ENCODE results near the gene CDKN2AIPNL.

The CDKN2AIPNL gene

DNA sequence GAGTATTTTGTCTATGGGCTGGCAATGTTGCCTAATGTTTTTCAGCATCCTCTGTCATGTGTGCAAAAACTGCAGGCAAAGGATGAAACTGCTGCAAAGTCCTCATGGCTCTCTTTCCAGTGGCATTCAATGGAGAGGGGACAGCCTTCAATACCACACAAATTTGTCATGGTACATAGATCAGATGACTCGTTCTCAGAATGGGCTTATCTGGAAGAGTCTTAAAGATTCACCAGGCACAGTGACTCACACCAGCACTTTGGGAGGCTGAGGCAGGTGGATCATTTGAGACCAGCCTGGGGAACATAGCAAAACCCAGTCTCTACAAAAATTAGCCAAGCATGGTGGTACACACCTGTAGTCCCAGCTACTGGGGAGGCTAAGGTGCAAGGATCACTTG is 5.3 kb downstream of the CDKN2AIPNL start:
- TF ChIP-seq, protein P1, sequence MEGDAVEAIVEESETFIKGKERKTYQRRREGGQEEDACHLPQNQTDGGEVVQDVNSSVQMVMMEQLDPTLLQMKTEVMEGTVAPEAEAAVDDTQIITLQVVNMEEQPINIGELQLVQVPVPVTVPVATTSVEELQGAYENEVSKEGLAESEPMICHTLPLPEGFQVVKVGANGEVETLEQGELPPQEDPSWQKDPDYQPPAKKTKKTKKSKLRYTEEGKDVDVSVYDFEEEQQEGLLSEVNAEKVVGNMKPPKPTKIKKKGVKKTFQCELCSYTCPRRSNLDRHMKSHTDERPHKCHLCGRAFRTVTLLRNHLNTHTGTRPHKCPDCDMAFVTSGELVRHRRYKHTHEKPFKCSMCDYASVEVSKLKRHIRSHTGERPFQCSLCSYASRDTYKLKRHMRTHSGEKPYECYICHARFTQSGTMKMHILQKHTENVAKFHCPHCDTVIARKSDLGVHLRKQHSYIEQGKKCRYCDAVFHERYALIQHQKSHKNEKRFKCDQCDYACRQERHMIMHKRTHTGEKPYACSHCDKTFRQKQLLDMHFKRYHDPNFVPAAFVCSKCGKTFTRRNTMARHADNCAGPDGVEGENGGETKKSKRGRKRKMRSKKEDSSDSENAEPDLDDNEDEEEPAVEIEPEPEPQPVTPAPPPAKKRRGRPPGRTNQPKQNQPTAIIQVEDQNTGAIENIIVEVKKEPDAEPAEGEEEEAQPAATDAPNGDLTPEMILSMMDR (IDR thresholded peaks at IDR 0.05; ENCODE audit: borderline replicate concordance, insufficient read depth, low read depth, low read length) = no peak
- no peak overlapping the region for H3K4me3 ChIP-seq (ENCODE audit: low read depth, low read length)

DNA sequence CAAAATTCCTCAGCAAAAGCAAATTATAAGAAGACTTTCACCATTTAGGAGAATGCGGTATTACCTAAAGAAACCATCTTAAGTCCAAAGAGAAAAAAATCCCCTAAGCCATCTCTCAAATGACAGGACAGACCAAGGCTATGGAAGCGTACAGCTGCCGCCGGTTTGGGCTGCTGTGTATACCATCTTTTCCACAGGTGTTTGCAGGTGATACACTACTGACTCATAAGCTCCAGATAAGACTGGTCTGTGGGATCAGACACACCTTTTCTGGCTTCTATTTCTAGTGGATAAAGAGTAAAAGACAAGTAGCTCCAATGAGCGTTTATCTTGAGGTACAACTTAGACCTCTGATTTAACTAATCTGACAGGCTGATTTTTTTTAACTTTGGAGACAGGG is 7.7 kb downstream of the CDKN2AIPNL start:
- no peak overlapping the region for H3K4me3 ChIP-seq (ENCODE audit: low read depth, low read length)
- TF ChIP-seq, protein P1 (IDR thresholded peaks at IDR 0.05; ENCODE audit: borderline replicate concordance, insufficient read depth, low read depth, low read length) = no peak

DNA sequence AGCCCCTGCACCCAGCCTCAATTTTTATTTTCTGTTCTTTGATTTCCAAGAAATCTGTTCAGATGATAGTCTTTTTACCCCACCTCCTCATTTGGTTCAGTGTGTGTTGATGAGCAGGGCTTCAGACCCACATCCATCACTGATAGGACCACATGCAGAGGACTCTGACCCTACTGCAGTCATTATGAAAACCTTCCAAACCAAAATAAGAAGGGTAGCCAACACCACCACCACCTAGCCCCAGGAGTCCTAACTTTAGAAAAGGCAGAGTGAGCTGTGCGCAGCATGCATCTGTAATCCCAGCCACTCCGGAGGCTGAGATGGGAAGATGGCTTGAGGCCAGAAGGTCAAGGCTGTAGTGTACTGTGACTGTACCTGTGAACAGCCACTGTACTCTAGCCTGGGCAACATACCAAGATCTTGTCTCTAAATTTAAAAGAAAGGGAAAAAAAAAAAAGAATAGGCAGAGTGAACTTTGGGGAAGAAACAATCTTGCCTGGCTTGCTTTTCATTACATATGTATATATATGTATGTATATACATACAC is 13.0 kb downstream of the CDKN2AIPNL start:
- no peak overlapping the region for H3K4me3 ChIP-seq (ENCODE audit: low read depth, low read length)
- TF ChIP-seq, protein P1 (IDR thresholded peaks at IDR 0.05; ENCODE audit: borderline replicate concordance, insufficient read depth, low read depth, low read length) = no peak

DNA sequence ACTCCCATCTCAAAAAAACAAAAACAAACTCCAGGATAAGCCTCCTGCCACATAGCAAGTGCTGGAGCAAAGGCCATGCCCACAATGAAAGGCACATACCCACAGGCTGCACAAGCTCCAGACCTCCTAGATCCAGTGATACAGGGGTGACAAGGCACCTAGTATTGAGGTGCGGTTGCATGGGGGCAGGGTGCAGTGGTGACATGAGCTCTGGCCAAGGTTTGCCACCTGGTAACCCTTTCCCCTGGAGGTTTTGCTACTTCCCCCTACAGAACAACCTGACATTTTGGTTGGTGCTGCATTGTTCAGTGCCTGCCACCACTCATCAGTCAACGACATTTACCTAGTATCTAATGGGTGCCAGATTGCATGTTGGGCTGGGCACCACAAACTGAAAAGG is 14.5 kb downstream of the CDKN2AIPNL start:
- H3K4me3 ChIP-seq (ENCODE audit: low read depth, low read length) = no peak overlapping the region
- TF ChIP-seq, protein P1 (IDR thresholded peaks at IDR 0.05; ENCODE audit: borderline replicate concordance, insufficient read depth, low read depth, low read length) = no peak

DNA sequence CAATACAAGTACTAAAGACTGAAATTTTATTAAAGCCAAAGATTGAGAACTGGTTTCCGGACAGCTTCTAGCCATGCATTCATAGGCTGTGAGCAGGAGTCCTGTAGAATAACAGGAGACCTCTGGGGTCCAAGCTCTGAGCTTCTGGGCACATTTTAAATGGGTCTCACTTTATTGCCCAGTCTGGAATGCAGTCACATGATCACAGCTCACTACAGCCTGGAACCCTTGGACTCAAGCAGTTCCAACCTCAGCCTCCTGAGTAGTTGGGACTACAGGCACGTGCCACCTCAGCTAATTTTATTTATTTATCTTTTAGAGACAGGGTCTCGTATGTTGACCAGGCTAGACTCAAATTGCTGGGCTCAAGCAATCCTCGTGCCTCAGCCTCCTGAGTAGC is 15.4 kb downstream of the CDKN2AIPNL start:
- TF ChIP-seq, protein P1 (IDR thresholded peaks at IDR 0.05; ENCODE audit: borderline replicate concordance, insufficient read depth, low read depth, low read length) = no peak
- no peak overlapping the region for H3K4me3 ChIP-seq (ENCODE audit: low read depth, low read length)

DNA sequence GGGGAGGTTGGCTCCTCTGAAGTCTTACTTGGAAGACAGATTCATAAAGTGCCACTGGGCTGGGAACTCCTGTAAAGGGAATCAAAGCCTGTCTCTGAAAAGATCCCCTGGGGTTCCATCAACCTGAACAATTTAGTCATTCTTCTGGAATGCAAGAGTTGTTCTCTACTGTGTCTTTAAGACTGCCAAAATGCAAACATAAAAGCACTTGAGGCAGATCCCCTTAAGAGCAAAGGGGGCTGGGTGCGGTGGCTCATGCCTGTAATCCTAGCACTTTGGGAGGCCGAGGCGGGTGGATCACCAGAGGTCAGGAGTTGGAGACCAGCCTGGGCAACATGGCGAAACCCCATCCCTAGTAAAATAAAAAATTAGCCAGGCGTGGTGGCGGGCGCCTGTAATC is 16.7 kb downstream of the CDKN2AIPNL start:
- no peak overlapping the region for H3K4me3 ChIP-seq (ENCODE audit: low read depth, low read length)
- TF ChIP-seq, protein P1 (IDR thresholded peaks at IDR 0.05; ENCODE audit: borderline replicate concordance, insufficient read depth, low read depth, low read length) = no peak

DNA sequence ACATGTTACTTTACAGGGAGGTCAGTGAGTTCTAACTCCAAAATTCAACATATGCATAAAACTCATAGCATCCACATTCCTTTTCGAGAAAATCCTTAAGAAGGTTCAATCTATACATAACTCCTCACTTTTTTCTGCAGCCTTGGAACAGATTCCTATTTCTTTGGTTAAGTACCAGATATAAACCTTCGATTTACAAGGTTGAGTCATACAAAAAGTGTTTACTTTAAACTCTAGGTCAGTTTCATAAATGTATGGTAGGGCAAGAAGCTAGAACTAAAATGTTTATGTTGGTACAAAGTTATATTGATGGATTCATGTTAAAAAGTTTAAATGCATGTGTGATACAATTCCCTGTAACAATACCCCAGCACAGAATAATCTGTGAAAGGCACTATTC is 19.4 kb downstream of the CDKN2AIPNL start:
- H3K4me3 ChIP-seq (ENCODE audit: low read depth, low read length) = no peak overlapping the region
- TF ChIP-seq, protein P1 (IDR thresholded peaks at IDR 0.05; ENCODE audit: borderline replicate concordance, insufficient read depth, low read depth, low read length) = no peak

All from GM12875 (cell line).